ENCODE results near the gene SLC1A2. TPM values are rescaled to one million over a fixed set of nuclear protein-coding genes. Genes with fewer than 3 reads are reported as not detected.

The SLC1A2 gene
- total RNA-seq, 1 donor from 2014 or later, result 1.9 TPM

DNA sequence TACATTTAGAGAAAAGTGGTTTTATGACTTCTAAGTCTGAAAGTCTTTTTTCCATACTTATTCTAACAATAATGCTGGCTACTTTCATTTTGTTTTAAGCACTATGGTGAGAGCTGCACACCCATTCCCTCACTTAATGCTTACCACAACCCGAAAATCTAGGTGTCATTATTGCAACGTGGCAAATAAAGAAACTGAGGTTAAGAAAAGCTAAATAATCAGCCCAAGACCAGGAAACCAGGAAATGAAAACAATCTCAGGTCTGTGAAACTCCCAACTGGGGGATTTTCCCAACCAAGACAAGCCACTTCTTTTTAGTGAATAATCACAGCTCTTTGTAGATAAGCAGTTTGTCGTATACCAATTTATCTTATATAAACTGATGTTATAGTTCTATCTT, 126.3 kb downstream of the SLC1A2 start:
- Mint-ChIP-seq H3K36me3 (no peaks in the 10 kb centered on the region), H3K27ac (peak overlapping the region; percentile 81), H3K4me1 (peaks cover 14% of the 10 kb centered on the region), H3K27me3 (ENCODE audit: low read depth) (no peaks in the 10 kb centered on the region), H3K9me3 (no peaks in the 10 kb centered on the region), H3K4me3 (no peak overlapping the region)
- no peak for DNase-seq (ENCODE audit: low spot score in 2 of 2, unreplicated experiment in 2 of 2)
- TF ChIP-seq, protein P1, sequence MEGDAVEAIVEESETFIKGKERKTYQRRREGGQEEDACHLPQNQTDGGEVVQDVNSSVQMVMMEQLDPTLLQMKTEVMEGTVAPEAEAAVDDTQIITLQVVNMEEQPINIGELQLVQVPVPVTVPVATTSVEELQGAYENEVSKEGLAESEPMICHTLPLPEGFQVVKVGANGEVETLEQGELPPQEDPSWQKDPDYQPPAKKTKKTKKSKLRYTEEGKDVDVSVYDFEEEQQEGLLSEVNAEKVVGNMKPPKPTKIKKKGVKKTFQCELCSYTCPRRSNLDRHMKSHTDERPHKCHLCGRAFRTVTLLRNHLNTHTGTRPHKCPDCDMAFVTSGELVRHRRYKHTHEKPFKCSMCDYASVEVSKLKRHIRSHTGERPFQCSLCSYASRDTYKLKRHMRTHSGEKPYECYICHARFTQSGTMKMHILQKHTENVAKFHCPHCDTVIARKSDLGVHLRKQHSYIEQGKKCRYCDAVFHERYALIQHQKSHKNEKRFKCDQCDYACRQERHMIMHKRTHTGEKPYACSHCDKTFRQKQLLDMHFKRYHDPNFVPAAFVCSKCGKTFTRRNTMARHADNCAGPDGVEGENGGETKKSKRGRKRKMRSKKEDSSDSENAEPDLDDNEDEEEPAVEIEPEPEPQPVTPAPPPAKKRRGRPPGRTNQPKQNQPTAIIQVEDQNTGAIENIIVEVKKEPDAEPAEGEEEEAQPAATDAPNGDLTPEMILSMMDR (IDR thresholded peaks at IDR 0.05; ENCODE audit: unreplicated experiment), result no peak

DNA sequence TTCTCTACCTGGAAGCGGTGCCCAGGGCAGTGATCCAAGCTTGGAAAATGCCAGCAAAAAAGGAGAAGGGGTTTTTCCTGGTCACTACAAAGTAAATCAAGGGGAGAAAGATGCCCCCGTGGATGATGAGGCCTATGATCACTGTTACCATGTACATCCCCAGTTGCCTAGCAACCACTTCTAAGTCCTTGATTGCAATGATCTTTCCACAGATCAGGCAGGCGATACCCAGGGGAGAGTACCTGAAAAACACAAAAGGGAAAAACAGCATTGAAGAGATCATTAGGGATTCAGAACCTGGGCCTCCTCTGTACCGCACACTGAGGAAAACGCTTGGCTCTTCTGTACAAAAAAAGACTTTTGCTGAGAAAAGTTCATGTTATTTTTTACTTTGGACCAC, 127.1 kb downstream of the SLC1A2 start:
- Mint-ChIP-seq H3K4me1 (peaks cover 14% of the 10 kb centered on the region), H3K27ac (peak overlapping the region; percentile 81)

DNA sequence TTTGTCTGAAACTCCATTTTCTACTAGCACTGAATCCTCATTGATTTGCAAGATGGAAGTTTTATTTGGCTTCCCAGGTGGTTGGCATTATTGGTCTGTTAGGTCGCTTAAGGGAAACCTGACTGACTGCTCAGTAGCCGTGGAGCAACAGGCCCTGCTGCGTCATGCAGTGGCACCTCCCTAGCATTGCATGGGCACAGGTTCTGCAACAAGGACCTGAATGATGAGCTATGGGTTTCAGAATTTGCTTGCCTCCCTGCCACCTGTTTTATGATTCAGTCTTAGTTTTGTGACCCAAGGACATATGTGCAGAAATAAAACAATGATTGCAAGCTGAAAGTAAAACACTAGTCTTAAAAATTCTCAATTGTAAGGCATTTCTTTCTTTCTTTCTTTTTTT, 128.5 kb downstream of the SLC1A2 start:
- DNase-seq (ENCODE audit: low spot score in 2 of 2, unreplicated experiment in 2 of 2), result no peak
- Mint-ChIP-seq H3K9me3 (no peaks in the 10 kb centered on the region), H3K4me1 (peaks cover 14% of the 10 kb centered on the region), H3K4me3 (no peak overlapping the region), H3K27me3 (ENCODE audit: low read depth) (peaks cover 5% of the 10 kb centered on the region), H3K36me3 (no peaks in the 10 kb centered on the region), H3K27ac (no peak overlapping the region)
- TF ChIP-seq, protein P1 (IDR thresholded peaks at IDR 0.05; ENCODE audit: unreplicated experiment), result no peak

More for the DNA sequence above, 127.1 kb downstream of the SLC1A2 start:
- TF ChIP-seq, protein P1 (IDR thresholded peaks at IDR 0.05; ENCODE audit: unreplicated experiment), result no peak
- Mint-ChIP-seq H3K36me3 (no peaks in the 10 kb centered on the region), H3K27me3 (ENCODE audit: low read depth) (no peaks in the 10 kb centered on the region), H3K4me3 (no peak overlapping the region), H3K9me3 (no peaks in the 10 kb centered on the region)
- no peak for DNase-seq (ENCODE audit: low spot score in 2 of 2, unreplicated experiment in 2 of 2)

DNA sequence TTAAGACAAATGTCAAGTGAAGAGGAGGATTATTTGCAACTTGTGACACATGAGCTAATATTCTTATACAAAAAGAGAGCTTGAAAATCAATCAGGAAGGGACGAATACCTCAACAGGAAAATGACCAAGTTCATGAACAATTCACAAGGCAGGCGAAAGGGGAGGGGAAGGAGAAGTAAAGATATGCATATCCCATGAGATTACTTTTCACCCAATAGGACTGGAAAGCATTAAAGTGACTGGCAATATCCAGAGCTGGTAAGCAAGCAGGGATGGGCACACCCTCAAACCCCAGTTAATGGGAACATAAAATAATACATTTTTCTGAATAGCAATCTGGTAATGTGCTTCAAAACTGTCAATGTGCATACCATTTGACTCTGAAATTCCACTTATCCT, 129.5 kb downstream of the SLC1A2 start:
- H3K27ac Mint-ChIP-seq, result no peak overlapping the region
- H3K4me3 Mint-ChIP-seq, result no peak overlapping the region
- TF ChIP-seq, protein P1 (IDR thresholded peaks at IDR 0.05; ENCODE audit: unreplicated experiment), result no peak
- H3K4me1 Mint-ChIP-seq, result peaks cover 14% of the 10 kb centered on the region
- H3K27me3 Mint-ChIP-seq (ENCODE audit: low read depth), result peaks cover 5% of the 10 kb centered on the region
- H3K9me3 Mint-ChIP-seq, result no peaks in the 10 kb centered on the region
- H3K36me3 Mint-ChIP-seq, result no peaks in the 10 kb centered on the region
- no peak for DNase-seq (ENCODE audit: low spot score in 2 of 2, unreplicated experiment in 2 of 2)

DNA sequence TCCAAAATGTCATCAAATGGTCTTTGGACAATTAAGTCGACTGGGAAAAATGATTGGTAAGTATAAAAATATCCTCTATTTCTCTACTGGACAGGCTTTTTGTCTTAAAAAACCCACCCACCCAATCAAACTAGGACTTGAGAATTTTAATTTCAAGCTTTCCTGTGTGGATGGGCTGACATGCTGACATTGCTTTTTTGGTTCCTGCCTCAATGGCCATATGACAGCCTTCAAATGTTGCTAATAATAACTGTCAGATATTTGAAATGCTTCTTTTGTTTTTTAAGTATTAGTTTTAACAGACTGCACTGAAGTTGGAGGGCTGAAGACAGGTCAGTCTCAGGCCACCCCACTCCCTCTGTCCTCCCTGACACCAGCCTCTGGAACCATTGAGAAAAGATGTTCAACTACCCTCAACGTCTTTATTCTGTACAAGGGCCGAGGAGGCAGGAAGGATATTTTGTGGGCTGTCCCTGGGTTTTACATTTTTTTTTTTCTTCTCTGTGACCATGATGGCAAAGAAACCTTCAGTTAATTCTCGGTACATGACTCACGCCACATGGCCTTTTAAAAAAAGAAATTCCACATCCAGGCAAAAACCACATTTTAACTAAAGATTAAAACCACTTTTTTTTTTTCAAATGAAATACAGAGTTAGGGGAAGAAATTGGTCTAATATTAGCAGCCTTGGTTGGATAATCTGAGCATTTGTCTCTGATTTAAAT, 130.4 kb downstream of the SLC1A2 start:
- no peak for DNase-seq (ENCODE audit: low spot score in 2 of 2, unreplicated experiment in 2 of 2)
- Mint-ChIP-seq H3K4me1 (peaks cover 14% of the 10 kb centered on the region), H3K36me3 (no peaks in the 10 kb centered on the region), H3K4me3 (no peak overlapping the region), H3K27ac (no peak overlapping the region), H3K9me3 (no peaks in the 10 kb centered on the region), H3K27me3 (ENCODE audit: low read depth) (peaks cover 5% of the 10 kb centered on the region)
- TF ChIP-seq, protein P1 (IDR thresholded peaks at IDR 0.05; ENCODE audit: unreplicated experiment), result no peak

Measured in mesothelial cell of epicardium (in vitro differentiated cells).